ENCODE measurements around the gene ADGRG3. TPM values are rescaled to one million over a fixed set of nuclear protein-coding genes. Genes with fewer than 3 reads are reported as not detected.

ADGRG3 gene, protein sequence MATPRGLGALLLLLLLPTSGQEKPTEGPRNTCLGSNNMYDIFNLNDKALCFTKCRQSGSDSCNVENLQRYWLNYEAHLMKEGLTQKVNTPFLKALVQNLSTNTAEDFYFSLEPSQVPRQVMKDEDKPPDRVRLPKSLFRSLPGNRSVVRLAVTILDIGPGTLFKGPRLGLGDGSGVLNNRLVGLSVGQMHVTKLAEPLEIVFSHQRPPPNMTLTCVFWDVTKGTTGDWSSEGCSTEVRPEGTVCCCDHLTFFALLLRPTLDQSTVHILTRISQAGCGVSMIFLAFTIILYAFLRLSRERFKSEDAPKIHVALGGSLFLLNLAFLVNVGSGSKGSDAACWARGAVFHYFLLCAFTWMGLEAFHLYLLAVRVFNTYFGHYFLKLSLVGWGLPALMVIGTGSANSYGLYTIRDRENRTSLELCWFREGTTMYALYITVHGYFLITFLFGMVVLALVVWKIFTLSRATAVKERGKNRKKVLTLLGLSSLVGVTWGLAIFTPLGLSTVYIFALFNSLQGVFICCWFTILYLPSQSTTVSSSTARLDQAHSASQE
- total RNA-seq = 5.8 TPM
- long read RNA-seq, partial matches to known transcripts = 2 of 4 reads
- long read RNA-seq, other reads (novel, unspliced or antisense) = 2 of 4 reads

DNA sequence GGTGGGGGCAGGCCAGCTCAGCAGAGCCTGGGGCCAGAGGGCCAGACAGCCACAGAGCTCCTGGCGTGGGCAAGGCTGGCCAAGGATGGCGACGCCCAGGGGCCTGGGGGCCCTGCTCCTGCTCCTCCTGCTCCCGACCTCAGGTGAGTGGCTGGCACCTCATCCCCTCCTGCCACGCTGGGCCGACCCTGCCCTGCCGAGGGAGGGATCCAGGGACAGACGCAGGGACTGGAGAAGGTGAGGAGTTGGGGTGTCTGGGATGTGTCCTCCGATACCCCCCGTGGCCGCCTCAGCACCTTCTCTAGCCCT is at the start of gene ADGRG3:
ADGRG3 (plus strand) TSS at position 44 of the 309 bp plus-strand sequence; CDS start at position 86, 42 bp downstream.
- H3K36me3 ChIP-seq = no peaks in the 10 kb centered on the region
- TF ChIP-seq, protein P1, sequence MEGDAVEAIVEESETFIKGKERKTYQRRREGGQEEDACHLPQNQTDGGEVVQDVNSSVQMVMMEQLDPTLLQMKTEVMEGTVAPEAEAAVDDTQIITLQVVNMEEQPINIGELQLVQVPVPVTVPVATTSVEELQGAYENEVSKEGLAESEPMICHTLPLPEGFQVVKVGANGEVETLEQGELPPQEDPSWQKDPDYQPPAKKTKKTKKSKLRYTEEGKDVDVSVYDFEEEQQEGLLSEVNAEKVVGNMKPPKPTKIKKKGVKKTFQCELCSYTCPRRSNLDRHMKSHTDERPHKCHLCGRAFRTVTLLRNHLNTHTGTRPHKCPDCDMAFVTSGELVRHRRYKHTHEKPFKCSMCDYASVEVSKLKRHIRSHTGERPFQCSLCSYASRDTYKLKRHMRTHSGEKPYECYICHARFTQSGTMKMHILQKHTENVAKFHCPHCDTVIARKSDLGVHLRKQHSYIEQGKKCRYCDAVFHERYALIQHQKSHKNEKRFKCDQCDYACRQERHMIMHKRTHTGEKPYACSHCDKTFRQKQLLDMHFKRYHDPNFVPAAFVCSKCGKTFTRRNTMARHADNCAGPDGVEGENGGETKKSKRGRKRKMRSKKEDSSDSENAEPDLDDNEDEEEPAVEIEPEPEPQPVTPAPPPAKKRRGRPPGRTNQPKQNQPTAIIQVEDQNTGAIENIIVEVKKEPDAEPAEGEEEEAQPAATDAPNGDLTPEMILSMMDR (IDR thresholded peaks at IDR 0.05) = no peak
- H3K4me3 ChIP-seq = no peak within 1 kb of the TSS
- H3K27ac ChIP-seq = no peak within 1 kb of the TSS
- intact Hi-C loops (cut with DNase I) = no loop called here
- no peak for DNase-seq
- H3K9me3 ChIP-seq = no peaks in the 10 kb centered on the region
- peaks cover 3% of the 10 kb centered on the region for H3K27me3 ChIP-seq
- ATAC-seq = no peak
- no peaks in the 10 kb centered on the region for H3K4me1 ChIP-seq

DNA sequence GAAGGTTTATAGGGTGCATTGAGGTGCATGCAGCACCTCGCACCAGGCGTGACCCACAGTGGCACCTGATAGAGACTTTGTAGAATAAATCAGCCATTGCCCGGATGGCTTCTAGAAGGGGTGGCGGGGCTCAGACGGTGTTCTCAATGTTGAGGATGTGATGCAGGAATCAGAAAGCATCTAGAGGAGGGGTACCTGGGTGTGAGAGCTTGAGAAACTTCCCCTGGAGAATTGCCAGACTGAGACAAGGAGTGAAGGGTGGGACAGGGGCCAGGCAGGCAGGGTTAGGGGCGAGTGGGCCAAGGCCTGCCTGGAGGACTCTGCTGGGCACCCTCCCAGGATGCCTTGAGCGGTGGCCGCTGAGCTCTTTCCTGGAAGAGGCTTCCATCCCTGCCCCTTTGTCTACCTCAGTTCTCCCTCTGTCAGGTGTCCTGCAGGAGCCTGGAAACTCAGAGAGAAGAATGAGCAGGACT is 48.9 kb upstream of the ADGRG3 start:
- Histone ChIP-seq H3K4me1 (peaks cover 3% of the 10 kb centered on the region), H3K9me3 (no peaks in the 10 kb centered on the region), H3K27me3 (no peaks in the 10 kb centered on the region), H3K27ac (peak overlapping the region; percentile 70), H3K36me3 (no peaks in the 10 kb centered on the region), H3K4me3 (no peak overlapping the region)
- ATAC-seq = no peak
- no peak for DNase-seq
- TF ChIP-seq, protein P1 (IDR thresholded peaks at IDR 0.05) = no peak
- intact Hi-C loops (cut with DNase I) = no loop called here

DNA sequence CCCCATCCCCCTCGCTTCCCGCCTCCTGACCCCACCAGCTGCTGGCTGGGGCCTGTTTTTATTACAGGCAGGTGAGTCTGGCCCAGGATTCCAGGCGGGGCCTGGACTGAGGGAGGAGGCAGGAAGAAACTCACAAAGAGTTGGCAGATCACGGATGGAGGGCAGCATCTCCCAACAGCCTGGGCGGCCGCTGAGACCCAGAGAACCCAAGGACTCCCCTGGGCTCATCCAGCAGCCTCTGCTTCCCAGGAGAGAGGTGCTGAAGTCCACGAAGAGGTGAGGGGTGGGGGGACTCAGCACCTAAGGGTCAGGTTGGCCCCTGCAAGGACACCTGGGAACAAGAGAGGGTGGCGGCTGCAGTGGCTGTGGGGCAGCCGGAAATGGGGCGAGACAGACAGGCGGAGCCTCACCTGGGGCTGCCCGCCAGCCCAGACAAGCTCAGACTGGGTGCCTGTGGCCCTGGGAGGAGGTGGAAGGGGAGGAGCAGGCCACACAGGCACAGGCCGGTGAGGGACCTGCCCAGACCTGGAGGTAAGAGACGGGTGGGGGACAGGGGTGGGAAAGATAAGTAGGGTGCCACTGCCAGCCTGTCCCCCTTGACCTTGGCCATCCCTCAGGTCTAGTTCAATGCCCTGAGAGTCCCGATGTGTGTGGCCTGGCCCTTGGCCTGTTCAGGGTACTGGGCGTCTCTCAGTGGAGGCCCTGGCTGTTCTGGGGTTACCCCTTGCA is 48.3 kb upstream of the ADGRG3 start:
- DNase-seq = peak; percentile 81
- TF ChIP-seq, protein P1 (IDR thresholded peaks at IDR 0.05) = no peak
- H3K27ac ChIP-seq = peak overlapping the region; percentile 70
- intact Hi-C loops (cut with DNase I) = no loop called here
- peaks cover 8% of the 10 kb centered on the region for H3K4me1 ChIP-seq
- H3K9me3 ChIP-seq = no peaks in the 10 kb centered on the region
- H3K4me3 ChIP-seq = peak overlapping the region; percentile 42
- peak; percentile 85 for ATAC-seq
- no peaks in the 10 kb centered on the region for H3K27me3 ChIP-seq
- H3K36me3 ChIP-seq = no peaks in the 10 kb centered on the region

DNA sequence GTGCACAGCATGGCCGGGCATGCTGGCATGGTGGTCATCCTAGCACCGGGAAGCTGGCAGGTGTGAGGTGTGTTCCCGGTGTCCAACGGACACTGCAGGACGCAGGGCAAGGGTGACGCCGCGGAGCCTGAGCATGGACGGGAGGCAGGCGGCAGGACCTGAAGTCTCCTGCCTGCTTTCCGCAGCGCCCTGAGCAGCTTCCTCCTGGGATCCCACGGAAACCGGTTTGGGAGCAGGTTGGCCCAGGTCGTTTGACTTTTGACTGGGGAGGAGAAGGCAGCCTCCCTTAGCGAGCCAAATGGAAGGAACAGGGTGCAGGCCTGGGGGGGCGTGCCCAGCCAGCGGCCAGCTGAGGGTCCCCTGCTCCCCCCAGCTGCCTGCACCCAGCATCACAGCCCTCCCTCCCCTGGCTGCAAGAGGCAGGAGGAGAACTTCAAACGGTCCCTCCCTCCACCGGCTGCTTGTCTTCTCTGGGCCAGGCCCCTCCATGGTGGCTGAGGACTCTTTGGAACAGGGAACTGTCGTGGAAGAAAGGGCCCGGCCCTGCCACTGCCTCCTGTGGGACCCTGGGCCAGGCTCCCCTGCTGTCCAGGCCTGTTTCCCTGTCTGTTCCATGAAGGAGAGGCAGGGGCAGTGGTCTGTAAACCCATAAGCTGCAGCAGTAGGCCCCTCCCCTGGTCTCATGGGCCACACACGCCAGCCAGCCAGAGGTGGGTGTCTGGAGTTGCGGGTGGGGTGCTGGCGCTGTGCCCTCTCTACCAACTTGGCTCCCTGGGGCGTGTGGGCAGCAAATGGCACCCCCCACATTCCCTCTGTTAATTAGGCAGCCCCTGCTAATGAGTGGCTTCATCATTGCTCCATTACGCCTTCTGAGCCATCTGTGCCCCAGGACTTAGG is 47.5 kb upstream of the ADGRG3 start:
- no peaks in the 10 kb centered on the region for H3K9me3 ChIP-seq
- peaks cover 10% of the 10 kb centered on the region for H3K4me1 ChIP-seq
- H3K27me3 ChIP-seq = no peaks in the 10 kb centered on the region
- peak; percentile 78 for DNase-seq
- ATAC-seq = peak; percentile 50
- peak overlapping the region; percentile 42 for H3K4me3 ChIP-seq
- intact Hi-C loops (cut with DNase I) = no loop called here
- H3K36me3 ChIP-seq = no peaks in the 10 kb centered on the region
- peak overlapping the region; percentile 70 for H3K27ac ChIP-seq
- TF ChIP-seq, protein P1 (IDR thresholded peaks at IDR 0.05) = no peak
